Measurements from ENCODE around the gene PPM1F.
"Not testable (repeated sequence)": the region's sequence is repeated elsewhere in the genome, so short reads cannot be mapped to it uniquely, and the experiment has no call there.

- not testable (repeated sequence) for TF ChIP-seq CTCF (IDR thresholded peaks at IDR 0.05 in 8 of 11, conservative IDR thresholded peaks at IDR 0.05 in 3 of 11); POLR2AphosphoS5 (IDR thresholded peaks at IDR 0.05)
Measured at GRCh38 chr22:21914033-21914642, 38.5 kb downstream of the PPM1F start.
